GM21723 (cell line): ENCODE results near the gene SPATA46.

Experiments
- ATAC-seq: cut with Tn5 transposase; IDR thresholded peaks from one replicate; pipeline ENCODE4 v1.9.1; 2021; ENCODE audit warnings: mild to moderate bottlenecking, moderate library complexity; ENCODE audit not compliant: unreplicated experiment

SPATA46 gene

DNA sequence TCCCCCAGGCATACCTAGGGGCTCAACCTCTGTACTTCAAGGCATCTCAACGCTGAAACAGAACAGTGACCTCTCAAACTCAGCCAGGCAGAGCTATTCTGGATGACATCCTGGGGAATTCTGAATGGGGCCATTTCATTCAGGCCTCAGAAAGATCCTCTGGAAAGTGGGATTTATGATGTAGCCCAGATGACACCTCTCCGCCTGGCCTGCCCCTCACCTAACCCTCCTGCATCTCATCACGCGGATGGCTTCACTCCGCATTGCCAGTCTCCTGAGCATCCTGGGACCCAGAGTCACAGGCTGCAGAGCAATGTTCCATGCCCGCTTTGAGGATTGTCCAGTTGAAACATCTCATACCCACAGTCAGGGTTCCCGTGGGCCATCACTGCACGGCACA, 1.2 kb downstream of the SPATA46 start:
- ATAC-seq: no peak

DNA sequence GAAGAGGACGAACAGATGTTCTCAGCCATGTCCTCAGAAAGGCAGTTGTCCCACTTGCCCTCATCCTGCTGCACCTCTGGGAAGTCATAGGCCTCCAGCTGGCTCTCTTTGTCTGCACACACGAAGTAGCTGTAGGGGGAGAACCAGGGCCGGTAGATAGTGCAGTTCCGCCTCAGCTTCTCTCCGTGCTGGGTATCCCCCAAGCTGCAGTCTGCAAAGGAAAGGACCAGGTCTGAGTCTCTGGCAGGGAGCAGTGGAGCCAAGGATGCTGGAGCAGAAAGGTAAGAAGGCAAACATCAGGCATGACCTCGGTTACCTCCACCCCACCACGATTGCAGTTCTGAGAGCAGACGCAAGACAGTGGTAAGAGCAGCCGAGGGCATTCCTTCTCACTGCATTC, 2.2 kb downstream of the SPATA46 start:
- no peak for ATAC-seq

DNA sequence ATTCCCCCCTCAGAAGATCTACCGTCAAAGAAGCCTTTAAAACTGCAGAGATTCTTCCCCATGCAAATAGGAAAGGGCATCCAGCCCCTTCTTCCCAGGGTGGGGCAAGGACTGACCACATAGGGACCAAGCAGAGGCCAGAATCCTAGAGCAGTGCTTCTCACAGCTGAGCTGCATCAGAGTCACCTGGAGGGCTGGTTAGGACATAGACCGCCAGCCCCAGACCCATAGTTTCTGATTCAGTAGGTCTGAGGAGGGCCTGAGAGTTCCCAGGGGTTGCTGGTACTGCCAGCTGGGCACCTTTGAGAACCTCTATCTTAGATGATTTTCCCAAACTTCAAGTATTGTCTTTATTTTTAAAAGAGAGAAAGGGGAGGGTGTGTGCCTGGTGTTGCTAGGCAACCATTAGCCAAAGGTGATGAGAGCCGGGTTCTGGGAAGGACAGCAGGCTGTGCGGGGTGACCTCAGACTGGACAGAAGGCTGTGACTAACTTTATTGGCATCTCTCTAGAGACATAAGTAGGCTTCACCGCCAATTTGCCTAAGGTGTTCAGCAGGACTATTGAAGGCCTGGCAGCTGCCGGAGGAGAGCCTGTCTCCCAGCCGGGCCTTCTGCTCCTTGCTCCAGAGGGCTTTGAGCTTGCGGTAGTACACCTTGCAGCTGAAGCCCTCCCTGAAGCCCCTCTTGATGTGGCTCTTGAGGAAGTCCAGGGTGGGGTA, 3.0 kb downstream of the SPATA46 start:
- no peak for ATAC-seq

DNA sequence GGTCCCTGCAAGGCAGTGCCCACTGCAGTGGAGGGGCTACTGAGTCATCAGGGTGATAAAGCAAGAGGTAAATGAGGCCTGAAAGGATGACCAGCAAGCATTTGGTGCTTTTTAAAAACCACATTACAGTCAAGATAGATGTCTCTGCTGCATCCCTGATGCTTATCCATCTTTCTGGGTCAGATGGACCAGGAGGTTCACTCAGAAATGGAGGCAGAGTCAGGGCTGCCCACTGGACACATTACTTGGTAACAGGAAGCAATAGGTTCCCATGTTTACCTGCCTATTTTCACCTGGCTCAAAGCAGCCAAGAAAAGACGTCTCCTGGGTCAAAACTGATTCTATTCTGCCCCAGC, 3.6 kb downstream of the SPATA46 start:
- no peak for ATAC-seq

DNA sequence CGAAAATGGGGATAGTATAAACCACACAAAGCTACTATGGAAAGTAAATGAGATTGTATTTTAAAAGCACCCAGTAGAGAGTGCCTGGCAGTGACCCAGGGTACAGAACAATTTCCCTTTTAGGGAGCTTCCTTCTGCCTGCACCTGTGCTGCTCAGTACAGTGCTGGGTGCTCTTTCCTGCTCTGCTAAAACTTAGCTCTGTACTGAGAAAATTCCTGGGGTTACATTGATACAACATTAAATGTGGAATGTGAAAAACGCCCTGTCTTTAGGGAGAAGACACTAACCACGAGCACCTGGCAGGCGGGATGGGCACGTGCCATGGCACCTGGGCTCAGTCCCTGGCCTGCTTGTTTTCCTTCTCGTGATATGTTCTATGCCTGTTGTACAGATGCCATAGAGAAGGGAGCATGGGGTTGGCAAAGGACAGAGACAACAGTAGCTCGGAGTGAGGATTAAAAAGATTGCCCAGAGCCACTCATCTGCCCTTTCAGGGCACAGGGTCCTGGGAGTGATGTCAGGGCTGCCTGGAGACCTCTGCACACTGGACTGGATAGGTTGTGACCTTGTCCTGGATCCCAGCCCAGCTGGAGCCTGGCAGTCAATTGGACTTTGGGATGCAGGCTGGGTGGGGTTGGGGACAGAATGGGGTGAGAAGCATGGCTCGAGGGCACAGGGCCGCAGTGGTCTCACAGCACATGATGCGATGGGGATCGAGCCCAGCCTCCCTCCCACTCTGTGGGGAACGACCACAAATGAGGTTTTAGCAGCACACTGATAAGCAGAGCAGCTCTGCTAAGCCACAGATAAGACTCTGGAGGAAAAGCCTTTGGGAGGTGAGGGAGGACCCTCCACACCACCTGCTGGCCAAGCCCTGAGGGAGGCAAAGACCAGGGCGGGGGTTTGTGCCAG, 4.2 kb downstream of the SPATA46 start:
- no peak for ATAC-seq

DNA sequence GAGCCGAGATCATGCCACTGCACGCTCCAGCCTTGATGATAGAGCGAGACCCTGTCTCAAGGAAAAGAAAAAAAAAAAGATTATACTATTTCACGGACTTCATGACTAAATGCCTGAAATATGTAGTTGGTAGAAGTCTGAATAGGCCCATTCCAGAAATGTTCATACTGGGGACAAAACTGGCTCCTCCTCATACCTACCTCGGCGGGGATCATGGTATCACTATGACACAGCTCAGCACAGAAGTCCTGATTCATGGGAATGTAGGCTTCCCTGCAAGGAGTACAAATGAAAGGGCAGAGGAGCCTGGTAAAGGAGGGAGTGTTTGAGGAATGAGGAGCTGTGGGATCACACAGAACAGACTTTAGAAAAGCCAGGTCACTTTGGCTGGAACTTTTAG, 5.0 kb downstream of the SPATA46 start:
- ATAC-seq: no peak

DNA sequence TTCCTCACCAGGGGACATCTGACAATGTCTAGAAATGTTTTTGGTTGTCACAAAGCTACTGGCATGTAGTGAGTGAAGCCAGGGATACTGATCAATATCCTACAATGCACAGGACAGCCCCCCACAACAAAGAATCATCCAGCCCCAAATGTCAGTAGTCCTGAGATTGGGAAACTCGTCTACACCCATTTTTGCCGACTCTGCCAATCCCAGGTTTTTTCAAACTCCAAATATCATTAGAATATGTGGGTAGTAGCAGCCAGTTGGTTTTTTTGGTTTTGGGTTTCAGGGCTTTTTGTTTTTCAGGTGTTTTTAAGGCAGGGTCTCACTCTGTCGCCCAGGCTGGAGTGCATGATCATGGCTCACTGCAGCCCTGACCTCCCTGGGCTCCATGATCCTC, 5.9 kb downstream of the SPATA46 start:
- ATAC-seq: no peak

DNA sequence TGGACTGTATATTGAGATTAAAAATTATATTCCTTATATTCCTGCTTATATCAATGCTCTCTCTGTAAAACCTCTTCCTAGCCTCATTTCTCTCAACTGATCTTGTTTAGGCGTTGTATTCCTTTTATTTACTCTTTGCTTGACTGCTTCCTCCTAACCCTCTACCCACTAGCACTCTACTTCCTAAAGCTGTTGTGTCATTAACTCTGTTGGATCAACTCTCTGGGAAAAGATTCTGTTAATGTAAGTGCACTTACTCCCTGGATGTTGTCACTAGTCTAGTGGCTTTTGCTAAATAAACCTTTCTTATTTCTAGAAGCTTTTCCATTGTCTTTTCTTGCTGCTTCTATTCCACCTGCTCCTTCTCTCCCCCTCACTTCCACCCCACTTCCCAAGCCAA, 6.5 kb downstream of the SPATA46 start:
- ATAC-seq: no peak

DNA sequence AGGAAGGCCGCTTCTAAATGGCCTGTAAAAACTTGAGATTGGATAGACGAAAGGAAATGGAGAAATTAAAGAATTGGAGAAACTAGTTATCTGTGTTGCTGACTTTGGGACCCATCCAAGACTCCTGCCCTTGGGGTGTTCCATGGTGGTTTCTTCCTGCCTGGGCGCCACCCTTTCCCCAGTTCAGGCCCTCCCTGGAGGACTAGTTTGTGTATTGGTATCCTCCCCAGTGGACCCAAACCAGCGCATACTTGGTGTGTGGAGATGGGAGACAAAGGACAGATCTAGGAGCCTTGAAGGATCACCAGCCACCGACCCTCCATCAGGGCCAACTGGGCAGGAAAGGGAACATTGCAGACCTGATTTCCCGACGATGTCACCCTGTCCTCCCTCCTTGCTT, 7.1 kb downstream of the SPATA46 start:
- no peak for ATAC-seq

DNA sequence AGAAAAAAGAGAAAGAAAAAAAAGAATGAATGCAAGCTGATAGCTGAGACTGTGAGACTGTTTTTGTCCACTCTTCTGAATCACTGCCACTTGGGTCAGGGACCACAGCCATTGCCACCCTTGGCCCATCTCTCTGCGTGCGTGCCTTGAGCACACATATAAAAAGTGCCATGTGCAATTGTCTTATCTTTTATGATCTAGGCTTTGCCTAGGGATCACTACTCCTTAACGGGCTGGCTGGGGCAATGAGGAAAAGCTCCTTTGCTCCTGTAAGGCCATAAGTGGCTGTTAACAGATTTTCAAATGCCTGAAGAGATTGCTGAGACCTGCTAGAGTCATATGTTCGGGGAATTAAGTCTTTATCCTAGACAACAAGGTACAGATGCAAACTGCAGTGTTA, 8.2 kb downstream of the SPATA46 start:
- ATAC-seq: no peak

DNA sequence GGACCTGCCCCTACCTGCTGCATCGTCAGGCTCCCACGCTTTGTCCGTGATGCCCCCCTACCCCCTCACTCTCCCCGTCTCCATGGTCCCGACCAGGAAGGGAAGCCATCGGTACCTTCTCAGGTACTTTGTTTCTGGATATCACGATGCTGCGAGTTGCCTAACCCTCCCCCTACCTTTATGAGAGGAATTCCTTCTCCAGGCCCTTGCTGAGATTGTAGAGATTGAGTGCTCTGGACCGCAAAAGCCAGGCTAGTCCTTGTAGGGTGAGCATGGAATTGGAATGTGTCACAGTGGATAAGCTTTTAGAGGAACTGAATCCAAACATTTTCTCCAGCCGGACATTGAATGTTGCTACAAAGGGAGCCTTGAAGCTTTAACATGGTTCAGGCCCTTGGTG, 8.9 kb downstream of the SPATA46 start:
- no peak for ATAC-seq

DNA sequence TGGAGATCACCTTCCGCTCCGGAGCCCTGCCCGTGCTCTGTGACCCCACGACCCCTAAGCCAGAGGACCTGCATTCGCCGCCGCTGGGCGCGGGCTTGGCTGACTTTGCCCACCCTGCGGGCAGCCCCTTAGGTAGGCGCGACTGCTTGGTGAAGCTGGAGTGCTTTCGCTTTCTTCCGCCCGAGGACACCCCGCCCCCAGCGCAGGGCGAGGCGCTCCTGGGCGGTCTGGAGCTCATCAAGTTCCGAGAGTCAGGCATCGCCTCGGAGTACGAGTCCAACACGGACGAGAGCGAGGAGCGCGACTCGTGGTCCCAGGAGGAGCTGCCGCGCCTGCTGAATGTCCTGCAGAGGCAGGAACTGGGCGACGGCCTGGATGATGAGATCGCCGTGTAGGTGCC, 9.6 kb downstream of the SPATA46 start:
- ATAC-seq: no peak

DNA sequence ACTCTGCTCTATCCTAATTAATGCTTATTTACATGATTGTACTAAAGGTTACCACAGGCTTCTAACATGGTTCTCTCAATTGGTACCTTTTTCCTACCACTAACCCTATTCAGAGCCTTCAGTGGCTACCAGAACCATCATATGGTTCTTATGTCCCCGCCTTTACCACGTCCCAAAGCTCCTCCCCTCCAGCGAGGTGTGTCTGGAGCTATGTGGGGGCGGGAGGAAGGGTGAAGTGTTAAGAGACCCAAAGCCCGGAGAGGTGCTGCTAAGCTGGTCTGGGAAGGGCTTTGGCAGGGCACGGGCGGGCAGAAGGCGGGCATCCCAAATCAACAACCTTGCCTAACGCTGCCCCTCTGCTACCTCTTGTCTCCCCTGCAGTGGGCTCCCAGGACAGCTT, 10.0 kb downstream of the SPATA46 start:
- ATAC-seq: no peak

DNA sequence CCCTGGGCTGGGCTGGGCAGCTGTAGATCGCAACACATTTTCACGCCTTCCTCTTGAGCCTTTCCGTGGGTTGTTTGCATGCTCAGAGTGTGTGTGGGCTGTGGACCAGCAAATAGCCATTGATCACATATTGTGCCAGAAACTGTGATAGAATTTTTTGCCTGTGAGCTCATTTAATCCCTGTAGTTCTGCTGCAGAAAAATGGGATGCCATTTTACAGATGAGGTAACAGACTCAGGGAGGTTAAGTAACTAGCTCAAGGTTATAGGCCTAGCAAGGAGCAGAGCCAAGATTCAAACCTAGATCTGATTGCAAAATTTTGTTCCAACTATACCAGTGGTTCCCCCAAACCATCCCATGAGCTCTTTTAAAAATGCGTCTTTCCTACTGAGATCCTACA, 10.5 kb downstream of the SPATA46 start:
- no peak for ATAC-seq

DNA sequence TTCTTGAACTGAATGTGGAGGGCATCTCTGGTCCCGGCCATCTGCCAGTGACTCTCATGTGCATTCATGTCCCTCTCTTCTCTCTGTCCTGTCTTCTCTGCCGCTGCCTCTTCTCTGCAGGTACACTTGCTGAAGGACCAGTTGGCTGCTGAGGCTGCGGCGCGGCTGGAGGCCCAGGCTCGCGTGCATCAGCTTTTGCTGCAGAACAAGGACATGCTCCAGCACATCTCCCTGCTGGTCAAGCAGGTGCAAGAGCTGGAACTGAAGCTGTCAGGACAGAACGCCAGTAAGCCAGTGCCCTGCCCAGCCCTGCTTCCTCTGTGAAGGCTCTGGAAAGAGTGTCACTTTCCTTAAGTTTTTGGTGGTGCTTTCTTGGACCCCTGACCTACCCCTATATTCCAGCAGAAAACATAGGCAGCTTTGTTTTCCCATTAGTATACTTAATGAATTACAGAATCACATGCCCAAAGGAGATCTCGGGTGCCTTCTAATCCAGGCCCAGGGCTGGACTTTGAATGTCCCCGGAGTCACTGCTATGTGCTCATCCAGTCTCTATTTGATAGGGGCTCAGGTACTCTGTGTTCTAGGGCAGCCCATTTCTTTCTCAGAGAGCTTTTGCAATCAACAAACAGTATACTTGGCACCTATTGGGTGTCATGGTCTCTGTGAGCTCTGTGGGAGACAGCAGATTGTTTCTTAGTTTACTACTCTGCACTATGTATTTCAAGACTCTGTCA, 11.2 kb downstream of the SPATA46 start:
- no peak for ATAC-seq

DNA sequence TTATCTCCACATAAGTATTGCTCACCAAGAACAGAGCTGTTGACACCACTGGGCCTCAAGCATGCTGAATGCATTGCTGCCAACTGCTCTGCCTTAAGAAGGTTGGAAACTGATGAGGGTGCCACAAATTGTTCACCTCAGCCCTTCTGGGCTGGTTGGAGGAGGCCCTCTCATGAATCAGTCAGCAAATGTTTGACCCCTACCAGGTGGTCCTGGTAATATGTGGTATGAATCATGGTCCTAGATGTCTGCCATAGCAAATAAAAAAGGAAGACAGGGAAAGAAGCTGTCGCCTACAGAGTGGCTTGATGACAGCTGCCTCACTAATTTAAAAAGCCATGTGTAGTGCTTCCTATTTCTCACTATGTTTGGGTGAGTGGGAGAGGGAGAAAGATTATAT, 12.2 kb downstream of the SPATA46 start:
- no peak for ATAC-seq

DNA sequence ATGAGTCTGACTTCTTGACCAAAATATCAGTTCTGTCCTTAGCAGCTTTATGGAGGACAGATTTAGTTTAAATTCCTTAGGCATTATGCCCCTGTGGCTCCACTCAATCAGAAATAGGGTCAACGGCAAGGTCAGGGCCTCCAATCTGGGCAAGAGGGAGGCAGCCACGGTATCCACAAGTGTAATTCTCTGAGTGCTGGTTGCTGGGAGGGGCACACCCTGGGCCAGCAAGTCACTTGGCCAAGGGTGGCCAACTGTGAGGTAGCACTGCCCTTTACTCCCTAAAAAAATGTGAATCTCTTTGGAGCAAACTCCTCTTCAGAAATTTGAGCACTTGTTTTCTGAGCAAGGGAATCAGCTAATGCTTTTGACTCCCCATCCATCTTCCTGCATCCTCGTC, 12.8 kb downstream of the SPATA46 start:
- no peak for ATAC-seq

DNA sequence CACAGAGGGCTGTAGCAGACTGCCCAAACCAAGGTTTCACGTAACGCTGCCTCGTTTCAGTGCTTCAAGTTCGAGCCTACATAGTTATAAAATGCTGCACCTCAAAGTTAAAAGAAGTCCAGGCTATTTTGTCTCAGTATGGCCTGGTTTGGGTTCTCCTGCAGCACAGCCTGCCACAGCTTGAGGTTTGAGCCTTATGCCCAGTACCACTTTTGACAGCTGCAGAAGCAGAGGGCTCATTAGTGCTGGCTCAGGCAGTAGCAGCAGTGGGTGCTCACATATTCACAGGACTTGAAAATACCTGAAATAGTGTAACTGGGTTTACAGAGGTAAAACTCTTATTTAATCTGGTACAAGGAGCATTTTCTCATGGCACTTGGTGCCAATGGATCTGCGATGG, 15.3 kb downstream of the SPATA46 start:
- peak; percentile 29 for ATAC-seq

DNA sequence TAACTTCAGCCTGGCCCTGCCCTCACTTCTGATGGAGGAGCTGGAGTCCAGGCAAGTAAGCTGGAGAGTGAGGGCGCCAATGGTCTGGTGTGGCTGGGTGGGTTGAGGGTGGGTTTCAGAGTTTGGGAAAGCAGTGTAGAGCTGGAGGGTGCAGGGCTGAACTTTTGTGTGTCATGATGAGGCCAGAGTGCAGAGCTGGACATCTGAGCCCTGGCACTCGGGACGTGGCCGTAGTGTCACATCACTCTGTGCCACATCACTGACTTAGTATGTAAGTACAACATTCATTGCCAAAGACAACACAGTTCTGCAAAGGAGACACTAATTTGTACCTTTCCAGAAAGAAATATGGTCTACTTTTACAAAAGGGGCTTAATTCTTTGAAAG, 15.8 kb downstream of the SPATA46 start:
- ATAC-seq: no peak

DNA sequence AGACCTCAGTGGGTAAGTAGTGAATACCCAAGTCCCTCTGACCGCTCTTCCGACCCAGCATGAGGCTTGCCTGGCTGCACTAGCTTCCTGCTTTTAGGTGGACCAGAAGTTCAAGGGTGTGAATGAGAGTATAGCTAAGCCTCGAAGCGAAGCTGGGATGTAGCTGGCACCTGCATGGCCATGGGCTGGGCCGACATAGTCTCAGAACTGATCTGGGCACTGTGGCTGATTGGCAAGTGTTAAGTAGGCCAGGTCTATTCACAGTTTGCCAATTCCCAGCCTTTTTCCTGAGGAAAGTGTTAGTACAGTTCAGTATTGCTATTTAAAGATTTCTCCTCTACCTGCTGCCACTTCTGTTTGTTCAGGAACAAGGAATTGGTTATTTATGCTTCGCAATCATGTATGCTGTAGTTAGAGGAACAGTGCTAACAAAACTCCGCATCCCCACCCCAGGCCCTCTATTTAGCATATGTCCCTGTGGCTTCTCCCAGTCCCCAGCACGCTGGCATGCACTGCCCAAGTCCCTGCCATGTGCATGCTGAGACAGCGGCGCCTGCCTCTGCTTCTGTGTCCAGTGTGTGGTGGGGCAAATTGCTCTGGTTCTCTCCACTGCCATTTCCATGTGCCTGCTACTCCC, 16.3 kb downstream of the SPATA46 start:
- ATAC-seq: no peak

DNA sequence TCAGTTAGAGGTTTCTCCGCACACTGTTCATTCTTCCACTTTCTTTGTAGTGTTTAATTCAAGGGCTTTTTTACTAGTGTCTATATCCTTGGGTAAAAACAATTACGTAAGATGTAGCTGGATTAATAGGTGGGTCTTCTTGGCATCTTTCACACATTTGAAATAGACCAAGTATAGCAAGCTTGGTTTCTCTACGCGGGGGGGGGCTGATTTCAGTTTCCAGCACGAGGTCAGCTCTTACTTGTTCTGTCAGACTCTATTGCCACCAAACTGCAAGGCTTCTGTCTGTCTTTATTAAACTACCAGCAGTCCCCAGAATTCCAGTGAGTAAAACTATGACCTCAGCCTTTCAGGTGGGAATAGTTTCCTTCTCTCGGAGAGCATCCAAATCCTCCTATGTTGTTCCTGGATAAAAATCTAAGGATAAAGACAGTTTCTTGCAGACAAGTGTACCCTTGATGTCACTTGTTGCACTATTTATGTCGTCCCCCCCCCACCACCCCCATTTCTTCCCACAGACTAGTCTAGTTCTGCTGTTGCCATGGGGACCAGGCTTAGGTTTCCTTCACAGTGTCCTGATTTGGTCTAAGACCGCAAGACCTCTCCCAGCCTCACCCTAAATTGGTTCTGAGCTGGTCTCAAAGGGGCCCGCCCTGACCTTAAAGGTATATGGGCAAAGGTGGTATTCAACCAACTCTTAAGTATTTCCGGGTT, 17.0 kb downstream of the SPATA46 start:
- ATAC-seq: no peak
